Parathyroid adenoma (tissue), 2 donors: ENCODE measurements around the gene TMEM87A.

ENCODE experiments used
- H2AFZ ChIP-seq: fragments of 300-600 bp; sonication (generic); one replicate; pipeline ENCODE4 v1.7.0; 2017; ENCODE audit warnings: antibody characterized with exemption, mild to moderate bottlenecking
- H3K27ac ChIP-seq: fragments of 300-600 bp; sonication (generic); one replicate; pipeline ENCODE4 v1.7.0; 2017
- H3K27me3 ChIP-seq: fragments of 300-600 bp; sonication (generic); one replicate; pipeline ENCODE4 v1.7.0; 2017; ENCODE audit warnings: low read length; ENCODE audit not compliant: control insufficient read depth, insufficient read depth
- H3K36me3 ChIP-seq: fragments of 300-600 bp; sonication (generic); one replicate; pipeline ENCODE4 v1.7.0; 2017; ENCODE audit warnings: low read length; ENCODE audit not compliant: control insufficient read depth, insufficient read depth
- H3K4me1 ChIP-seq: fragments of 300-600 bp; sonication (generic); one replicate; pipeline ENCODE4 v1.7.0; 2017; ENCODE audit warnings: control low read depth
- H3K4me2 ChIP-seq: fragments of 300-600 bp; sonication (generic); one replicate; pipeline ENCODE4 v1.7.0; 2017; ENCODE audit warnings: low read length
- H3K4me3 ChIP-seq: fragments of 300-600 bp; sonication (generic); one replicate; pipeline ENCODE4 v1.7.0; 2017; ENCODE audit warnings: low read depth, low read length
- H3K79me2 ChIP-seq: fragments of 300-600 bp; sonication (generic); one replicate; pipeline ENCODE4 v1.7.0; 2017; ENCODE audit warnings: control low read depth
- H3K9ac ChIP-seq: fragments of 300-600 bp; sonication (generic); one replicate; pipeline ENCODE4 v1.7.0; 2017; ENCODE audit warnings: mild to moderate bottlenecking
- H3K9me3 ChIP-seq: fragments of 300-600 bp; sonication (generic); one replicate; pipeline ENCODE4 v1.7.0; 2017; ENCODE audit warnings: low read length; ENCODE audit not compliant: control insufficient read depth
- CTCF ChIP-seq: fragments of 300-600 bp; sonication (generic); IDR thresholded peaks from one replicate; pipeline ENCODE4 v1.7.0; 2017; ENCODE audit warnings: antibody characterized with exemption, mild to moderate bottlenecking
- donor health status: primary hyperparathyroidism.

Gene TMEM87A

DNA sequence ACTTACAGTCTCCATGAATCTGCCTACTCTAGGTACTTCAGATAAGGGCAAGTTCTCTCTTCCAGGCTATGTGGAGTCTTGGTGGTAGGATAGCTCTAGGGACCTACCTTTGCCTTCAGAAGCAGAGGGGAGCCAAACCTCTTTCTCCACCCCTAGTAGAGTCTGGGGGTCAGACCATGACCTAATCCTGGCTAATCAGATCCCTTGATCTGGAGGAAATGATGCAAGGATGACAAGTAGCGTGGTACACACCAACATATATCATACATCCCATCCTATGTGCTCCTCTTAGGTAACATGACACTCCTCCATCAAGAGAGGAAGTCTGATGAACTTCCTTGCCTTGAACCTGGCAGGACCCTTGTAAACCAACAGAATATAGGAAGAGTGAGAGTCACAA lies 101.4 kb downstream of the TMEM87A start:
- H2AFZ ChIP-seq = no peak overlapping the region
- no peaks in the 10 kb centered on the region for H3K36me3 ChIP-seq
- no peaks in the 10 kb centered on the region for H3K27me3 ChIP-seq
- TF ChIP-seq CTCF = no peak
- no peak overlapping the region for H3K9ac ChIP-seq
- no peak overlapping the region for H3K27ac ChIP-seq
- H3K4me2 ChIP-seq = no peak overlapping the region
- no peaks in the 10 kb centered on the region for H3K9me3 ChIP-seq
- no peak overlapping the region for H3K4me3 ChIP-seq
- no peaks in the 10 kb centered on the region for H3K4me1 ChIP-seq
- H3K79me2 ChIP-seq = no peaks in the 10 kb centered on the region

GRCh38 chr15:42171122-42171521 lies 102.1 kb downstream of the TMEM87A start:
- no peak for TF ChIP-seq CTCF
- H3K4me1 ChIP-seq = no peaks in the 10 kb centered on the region
- peak overlapping the region; percentile 29 for H3K27ac ChIP-seq
- no peaks in the 10 kb centered on the region for H3K27me3 ChIP-seq
- H3K36me3 ChIP-seq = no peaks in the 10 kb centered on the region
- no peaks in the 10 kb centered on the region for H3K9me3 ChIP-seq
- H3K9ac ChIP-seq = no peak overlapping the region
- no peak overlapping the region for H2AFZ ChIP-seq
- no peak overlapping the region for H3K4me3 ChIP-seq
- no peaks in the 10 kb centered on the region for H3K79me2 ChIP-seq
- no peak overlapping the region for H3K4me2 ChIP-seq

DNA sequence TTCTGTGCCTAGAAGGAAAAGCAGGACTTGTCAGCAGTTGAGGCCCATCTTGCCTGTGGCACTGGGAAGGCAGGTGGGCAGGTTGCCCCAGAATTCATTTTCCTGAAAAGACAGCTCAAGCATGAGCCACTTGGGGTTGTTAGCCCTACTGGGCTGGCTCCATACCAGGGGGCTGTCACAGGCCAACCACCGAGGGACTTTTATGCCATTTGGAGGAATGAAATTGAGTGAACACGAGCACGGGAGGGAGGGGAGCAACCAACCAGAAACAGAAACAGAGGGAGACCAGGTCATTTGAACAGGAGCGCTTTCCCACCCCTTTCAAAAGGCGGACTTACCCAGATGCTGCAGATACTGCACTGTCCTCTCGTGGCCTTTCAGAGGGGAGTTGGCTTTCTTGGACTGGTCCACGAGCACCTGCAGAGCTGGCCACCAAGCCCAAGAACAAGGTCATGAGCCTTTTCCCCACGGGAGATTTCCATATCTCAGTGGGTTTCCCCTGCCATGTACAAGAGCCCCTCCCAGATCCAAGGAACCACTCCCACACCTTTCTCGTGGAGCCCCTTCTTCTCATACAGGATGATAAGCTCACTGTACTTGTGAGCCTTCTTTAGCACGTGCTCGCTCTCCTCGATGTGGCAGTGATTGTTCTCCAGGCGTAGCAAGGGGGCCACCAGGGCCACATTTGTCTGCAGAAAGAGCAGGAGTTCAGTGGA lies 106.8 kb downstream of the TMEM87A start:
- H3K4me1 ChIP-seq = no peaks in the 10 kb centered on the region
- no peaks in the 10 kb centered on the region for H3K79me2 ChIP-seq
- no peaks in the 10 kb centered on the region for H3K9me3 ChIP-seq
- no peak for TF ChIP-seq CTCF
- H3K4me2 ChIP-seq = no peak overlapping the region
- H3K27me3 ChIP-seq = no peaks in the 10 kb centered on the region
- H3K27ac ChIP-seq = no peak overlapping the region
- H3K4me3 ChIP-seq = no peak overlapping the region
- H2AFZ ChIP-seq = no peak overlapping the region
- no peaks in the 10 kb centered on the region for H3K36me3 ChIP-seq
- no peak overlapping the region for H3K9ac ChIP-seq

GRCh38 chr15:42165106-42165505 lies 108.1 kb downstream of the TMEM87A start:
- Histone ChIP-seq H3K79me2 (no peaks in the 10 kb centered on the region), H3K4me3 (no peak overlapping the region), H3K4me1 (no peaks in the 10 kb centered on the region), H3K4me2 (no peak overlapping the region), H3K9ac (no peak overlapping the region), H3K9me3 (no peaks in the 10 kb centered on the region), H3K27me3 (no peaks in the 10 kb centered on the region), H3K36me3 (no peaks in the 10 kb centered on the region), H3K27ac (no peak overlapping the region), H2AFZ (no peak overlapping the region)
- no peak for TF ChIP-seq CTCF

GRCh38 chr15:42163947-42164550 lies 109.2 kb downstream of the TMEM87A start:
- Histone ChIP-seq H3K4me1 (peaks cover 3% of the 10 kb centered on the region), H3K9me3 (no peaks in the 10 kb centered on the region), H3K9ac (no peak overlapping the region), H2AFZ (no peak overlapping the region), H3K79me2 (no peaks in the 10 kb centered on the region), H3K36me3 (no peaks in the 10 kb centered on the region), H3K4me2 (no peak overlapping the region), H3K27ac (no peak overlapping the region), H3K27me3 (no peaks in the 10 kb centered on the region), H3K4me3 (no peak overlapping the region)
- TF ChIP-seq CTCF = no peak
